Dermis microvascular lymphatic vessel endothelial cell (primary cell): Measurements from ENCODE around the gene ATP2C2. TPM values are rescaled to one million over a fixed set of nuclear protein-coding genes. Genes with fewer than 3 reads are reported as not detected.
"Not testable (repeated sequence)": the region's sequence is repeated elsewhere in the genome, so short reads cannot be mapped to it uniquely, and the experiment has no call there.

ENCODE experiments used
- DNase-seq, 2 donors: peaks; one replicate each; pipeline versions ENCODE4 v3.0.0 to v3.0.0-alpha.2; 2010; ENCODE audit warnings: low read depth in 2 of 2
- total RNA-seq: library from RNA; depleted of rRNA; stranded (reverse); fragments of >200 nt; gene quantifications from 2 replicates; pipeline ENCODE4 v1.2.1, GENCODE V29; 2014

Gene ATP2C2
- not detected in 2 replicates for total RNA-seq

- no peak for DNase-seq
Observed at GRCh38 chr16:84368308-84368996, at the start of gene ATP2C2. ATP2C2 (plus strand) TSS chr16:84368538; CDS start chr16:84368616, 78 bp downstream.

GRCh38 chr16:84319146-84319760 lies 49.1 kb upstream of the ATP2C2 start:
- DNase-seq, result no peak

- DNase-seq, result no peak
Observed at GRCh38 chr16:84320511-84320910, 47.8 kb upstream of the ATP2C2 start.

GRCh38 chr16:84321932-84322331 lies 46.4 kb upstream of the ATP2C2 start:
- DNase-seq, result no peak

GRCh38 chr16:84322749-84323148 lies 45.6 kb upstream of the ATP2C2 start:
- DNase-seq, result no peak

- no peak for DNase-seq
Observed at GRCh38 chr16:84323606-84324005, 44.7 kb upstream of the ATP2C2 start.

GRCh38 chr16:84324434-84325262 lies 43.7 kb upstream of the ATP2C2 start:
- DNase-seq, result no peak

GRCh38 chr16:84326545-84326944 lies 41.8 kb upstream of the ATP2C2 start:
- no peak for DNase-seq

GRCh38 chr16:84327926-84328505 lies 40.3 kb upstream of the ATP2C2 start:
- DNase-seq, result no peak

- no peak for DNase-seq
Observed at GRCh38 chr16:84329016-84329415, 39.3 kb upstream of the ATP2C2 start.

GRCh38 chr16:84329843-84330684 lies 38.3 kb upstream of the ATP2C2 start:
- DNase-seq, result no peak

GRCh38 chr16:84330685-84331050 lies 37.7 kb upstream of the ATP2C2 start:
- DNase-seq, result no peak

- DNase-seq, result no peak
Observed at GRCh38 chr16:84331998-84332780, 36.1 kb upstream of the ATP2C2 start.

GRCh38 chr16:84332975-84333684 lies 35.2 kb upstream of the ATP2C2 start:
- no peak for DNase-seq

GRCh38 chr16:84334058-84334457 lies 34.3 kb upstream of the ATP2C2 start:
- no peak for DNase-seq

GRCh38 chr16:84334482-84334881 lies 33.9 kb upstream of the ATP2C2 start:
- no peak for DNase-seq

- not testable (repeated sequence) for DNase-seq
Observed at GRCh38 chr16:84337236-84337635, 31.1 kb upstream of the ATP2C2 start.

GRCh38 chr16:84339311-84339710 lies 29.0 kb upstream of the ATP2C2 start:
- no peak for DNase-seq

- no peak for DNase-seq
Observed at GRCh38 chr16:84339766-84340165, 28.6 kb upstream of the ATP2C2 start.
